Fibroblast of mammary gland (primary cell): ENCODE measurements around the gene AK8.

Source experiments
- DNase-seq: peaks from one replicate; pipeline ENCODE4 v3.0.0-alpha.2; 2010; ENCODE audit warnings: low read depth
- H3K4me3 ChIP-seq: 2 replicates; pipeline ENCODE4 v1.5.1; 2011; ENCODE audit warnings: low read depth, mild to moderate bottlenecking, low read length, moderate library complexity; ENCODE audit not compliant: control insufficient read depth
- TF ChIP-seq, protein P1 (sequence below): conservative IDR thresholded peaks from 2 replicates; pipeline ENCODE4 v1.5.1; 2011; ENCODE audit warnings: low read depth, low read length, inconsistent platforms; ENCODE audit not compliant: control insufficient read depth, insufficient read depth

Gene AK8

DNA sequence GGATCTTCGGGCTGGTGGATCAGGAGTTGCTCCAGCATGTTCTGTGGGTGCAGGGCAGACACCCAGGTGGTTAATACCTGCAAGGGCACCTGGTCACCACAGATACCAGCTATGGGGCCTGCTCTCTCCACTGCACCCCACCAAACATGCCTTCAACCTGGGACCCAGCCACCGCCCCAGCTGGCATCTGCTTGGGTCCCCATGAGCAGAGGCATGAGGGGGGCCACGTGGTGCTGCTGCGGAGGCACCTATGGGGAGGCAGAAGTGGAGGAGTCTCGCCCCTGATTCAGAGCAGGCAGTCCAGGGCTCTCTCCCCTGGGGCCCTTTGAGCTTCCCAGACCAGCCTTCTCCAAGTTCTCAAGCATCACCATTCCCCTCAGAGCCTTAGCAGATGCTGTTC is 2.9 kb downstream of the AK8 start:
- no peak for DNase-seq
- TF ChIP-seq, protein P1, sequence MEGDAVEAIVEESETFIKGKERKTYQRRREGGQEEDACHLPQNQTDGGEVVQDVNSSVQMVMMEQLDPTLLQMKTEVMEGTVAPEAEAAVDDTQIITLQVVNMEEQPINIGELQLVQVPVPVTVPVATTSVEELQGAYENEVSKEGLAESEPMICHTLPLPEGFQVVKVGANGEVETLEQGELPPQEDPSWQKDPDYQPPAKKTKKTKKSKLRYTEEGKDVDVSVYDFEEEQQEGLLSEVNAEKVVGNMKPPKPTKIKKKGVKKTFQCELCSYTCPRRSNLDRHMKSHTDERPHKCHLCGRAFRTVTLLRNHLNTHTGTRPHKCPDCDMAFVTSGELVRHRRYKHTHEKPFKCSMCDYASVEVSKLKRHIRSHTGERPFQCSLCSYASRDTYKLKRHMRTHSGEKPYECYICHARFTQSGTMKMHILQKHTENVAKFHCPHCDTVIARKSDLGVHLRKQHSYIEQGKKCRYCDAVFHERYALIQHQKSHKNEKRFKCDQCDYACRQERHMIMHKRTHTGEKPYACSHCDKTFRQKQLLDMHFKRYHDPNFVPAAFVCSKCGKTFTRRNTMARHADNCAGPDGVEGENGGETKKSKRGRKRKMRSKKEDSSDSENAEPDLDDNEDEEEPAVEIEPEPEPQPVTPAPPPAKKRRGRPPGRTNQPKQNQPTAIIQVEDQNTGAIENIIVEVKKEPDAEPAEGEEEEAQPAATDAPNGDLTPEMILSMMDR, result no peak

DNA sequence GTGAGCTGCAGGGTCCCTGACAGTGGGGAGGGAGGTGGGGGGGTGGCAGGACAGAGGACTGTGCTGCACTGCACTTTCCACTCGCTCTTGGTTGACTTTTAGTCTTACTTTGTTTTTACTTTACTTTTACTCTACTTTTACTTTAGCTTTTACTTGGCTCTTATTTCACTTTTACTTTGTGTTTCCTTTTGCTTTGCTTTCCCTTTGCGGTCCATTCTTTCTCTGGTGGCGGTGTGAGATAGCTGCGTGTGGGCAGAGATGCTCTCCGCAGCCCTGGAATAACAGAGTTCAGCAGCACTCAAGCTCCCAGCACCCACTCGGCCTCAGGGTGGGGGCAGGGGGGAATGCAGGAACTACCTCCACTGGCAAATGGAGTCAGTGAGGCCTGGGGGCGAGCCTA is 4.7 kb downstream of the AK8 start:
- TF ChIP-seq, protein P1, result no peak
- H3K4me3 ChIP-seq, result no peak overlapping the region
- DNase-seq, result no peak

More for the DNA sequence above, 2.9 kb downstream of the AK8 start:
- no peak overlapping the region for H3K4me3 ChIP-seq

DNA sequence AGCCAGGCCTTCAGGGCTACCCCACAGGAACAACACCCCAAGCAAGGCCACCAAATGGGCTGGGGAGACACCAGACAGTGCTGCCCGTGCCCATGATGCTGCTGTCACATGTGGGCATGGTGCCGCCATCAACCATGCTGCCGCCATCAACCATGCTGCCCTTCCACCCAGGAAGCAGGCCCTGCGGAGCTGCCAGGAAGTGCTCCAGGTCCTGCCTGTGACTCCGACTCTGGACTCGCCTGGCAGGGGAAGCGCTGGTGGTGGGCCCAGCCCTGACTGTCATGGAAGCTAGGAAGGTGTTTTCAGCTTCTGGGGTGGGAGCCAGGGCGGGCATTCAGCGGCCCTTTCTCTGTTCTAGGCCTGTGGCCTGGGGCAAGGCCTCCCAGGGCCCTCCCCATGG is 8.8 kb downstream of the AK8 start:
- TF ChIP-seq, protein P1, result no peak
- DNase-seq, result no peak
- H3K4me3 ChIP-seq, result no peak overlapping the region

DNA sequence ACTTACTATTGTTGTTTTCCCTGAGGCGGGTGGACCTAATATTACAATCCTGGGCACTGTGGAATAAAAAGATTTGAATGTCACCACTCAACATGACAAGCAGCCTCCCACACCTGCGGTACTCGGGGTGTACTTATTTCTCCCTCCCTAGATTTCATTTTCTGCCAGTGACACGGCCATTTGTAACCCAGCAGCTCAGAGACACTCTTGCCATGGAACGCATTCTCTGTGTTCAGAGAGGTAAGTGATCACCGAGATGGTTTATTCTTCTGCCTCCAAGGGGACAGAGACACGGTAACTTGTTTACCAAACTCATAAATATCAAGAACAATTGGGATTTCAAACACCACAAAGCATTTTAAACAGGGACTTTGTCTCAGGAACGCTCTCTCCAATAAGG is 11.2 kb downstream of the AK8 start:
- TF ChIP-seq, protein P1, result no peak
- no peak for DNase-seq
- H3K4me3 ChIP-seq, result no peak overlapping the region

DNA sequence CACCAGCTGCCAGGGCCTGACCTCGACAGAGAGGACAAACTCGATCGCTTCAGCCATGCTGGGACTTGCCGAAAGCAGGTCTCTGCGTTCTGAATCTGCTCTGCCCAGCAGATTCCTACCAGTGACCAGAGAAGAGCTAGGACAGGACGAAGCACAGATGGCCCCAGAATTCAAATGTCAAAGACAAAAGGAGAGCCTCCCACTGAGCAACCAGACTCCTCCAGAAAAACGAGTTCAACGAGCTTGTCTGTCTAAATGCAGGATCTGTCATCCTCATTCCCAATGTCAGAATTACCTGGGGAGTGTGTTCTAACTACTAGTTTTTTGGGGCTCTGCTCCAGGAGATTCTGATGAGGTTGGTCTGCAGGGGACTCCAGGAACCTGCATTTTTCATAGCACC is 13.4 kb downstream of the AK8 start:
- no peak for DNase-seq
- no peak overlapping the region for H3K4me3 ChIP-seq
- TF ChIP-seq, protein P1, result no peak

DNA sequence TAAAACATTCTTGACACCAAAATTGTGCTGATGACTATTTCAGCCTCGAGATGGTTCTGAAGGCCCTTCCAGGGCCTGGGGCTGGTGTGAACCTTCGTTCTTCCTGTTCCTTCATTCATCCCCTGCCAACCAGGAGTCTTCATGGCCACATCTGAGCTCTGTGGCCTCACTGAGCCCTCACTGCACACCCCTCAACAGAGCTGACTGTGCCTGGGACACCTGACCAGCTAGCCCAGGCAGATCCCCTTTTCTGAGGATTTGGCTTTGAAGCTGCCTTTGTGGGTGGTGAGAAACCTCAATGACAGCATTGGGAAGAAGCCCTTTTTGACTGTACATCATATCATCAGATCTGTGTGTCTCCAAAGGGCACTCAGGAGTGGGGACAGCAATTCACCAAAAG is 13.8 kb downstream of the AK8 start:
- no peak for DNase-seq
- TF ChIP-seq, protein P1, result no peak
- H3K4me3 ChIP-seq, result no peak overlapping the region

DNA sequence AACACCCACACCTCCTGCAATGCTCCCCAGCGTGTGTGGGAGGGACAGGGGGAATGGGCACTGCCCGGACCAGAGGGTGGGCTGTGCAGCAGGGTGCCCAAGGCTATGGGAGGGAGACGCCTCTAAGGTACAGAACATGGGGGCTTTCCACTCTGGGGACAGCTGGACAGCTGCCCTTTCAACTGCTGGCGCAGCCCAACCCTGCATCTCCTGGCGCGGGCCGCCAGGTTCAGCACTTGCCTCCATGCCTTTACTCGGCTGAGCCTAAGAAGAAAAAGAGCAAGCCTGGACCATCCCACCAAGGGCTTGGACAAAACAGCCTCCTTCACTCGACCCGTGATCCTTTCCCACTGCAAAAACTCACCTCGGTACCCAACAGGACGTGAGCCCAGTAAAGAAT is 15.0 kb downstream of the AK8 start:
- no peak for DNase-seq
- TF ChIP-seq, protein P1, result no peak
- H3K4me3 ChIP-seq, result no peak overlapping the region
